Thyroid gland (tissue), 4 donors: Measurements from ENCODE around the gene SNX9.

ENCODE experiments used
- CTCF ChIP-seq, 6 experiments: fragments of 200-600 bp in 3 of 6; fragments of 450-650 bp in 3 of 6; sonication (generic) in 3 of 6; IDR thresholded peaks; one replicate each; pipeline ENCODE4 v1.5.1; 2016 to 2019; ENCODE audit warnings: antibody characterized with exemption in 6 of 6, mild to moderate bottlenecking in 2 of 6, inconsistent platforms in 1 of 6, moderate library complexity in 1 of 6
- POLR2A ChIP-seq, 2 donors: fragments of 450-650 bp; IDR thresholded peaks; one replicate each; pipeline ENCODE4 v1.6.1; 2017; ENCODE audit warnings: antibody characterized with exemption in 2 of 2, mild to moderate bottlenecking in 2 of 2, moderate library complexity in 1 of 2

- no peak for TF ChIP-seq CTCF (IDR thresholded peaks at IDR 0.05)
- no peak for TF ChIP-seq POLR2A (IDR thresholded peaks at IDR 0.05)
Observed at GRCh38 chr6:157804448-157805327, 18.4 kb upstream of the SNX9 start.
